B cell (primary cell): Measurements from ENCODE around the gene GTF2I. TPM values are rescaled to one million over a fixed set of nuclear protein-coding genes. Genes with fewer than 3 reads are reported as not detected.
"Not testable (repeated sequence)": the region's sequence is repeated elsewhere in the genome, so short reads cannot be mapped to it uniquely, and the experiment has no call there.

Source experiments
- ATAC-seq: fragments of 200-7000 bp; cut with Tn5 transposase; one replicate; pipeline ENCODE4 v1.10.0; 2021; ENCODE audit warnings: low read depth, mild to moderate bottlenecking, moderate number of reproducible peaks, moderate library complexity
- CTCF ChIA-PET: fragments of 350-600 bp; sonication (Branson Sonifier 250); formaldehyde crosslinking; loops from one replicate; lab custom pipeline; 2021; ENCODE audit warnings: antibody characterized with exemption, inconsistent platforms; lab: Charles Lee
- POLR2A ChIA-PET: fragments of 350-600 bp; sonication (Branson Sonifier 250); formaldehyde crosslinking; loops from one replicate; lab custom pipeline; 2021; ENCODE audit warnings: antibody characterized with exemption; lab: Charles Lee
- DNase-seq: peaks from one replicate; pipeline ENCODE4 v3.0.0; 2013
- H2AFZ ChIP-seq: 2 replicates; pipeline ENCODE4 v1.6.1; 2012; ENCODE audit warnings: mild to moderate bottlenecking, low read depth, low read length; ENCODE audit not compliant: insufficient read depth, poor library complexity, severe bottlenecking
- H3K27ac ChIP-seq, 2 donors: 1 replicate in 1 of 2; 2 replicates in 1 of 2; pipeline ENCODE4 v1.5.1; 2012 to 2013; ENCODE audit warnings: low read length in 2 of 2, mild to moderate bottlenecking in 2 of 2, moderate library complexity in 1 of 2
- H3K27me3 ChIP-seq, 4 experiments: fragments of 200-600 bp in 1 of 4; sonication (generic) in 1 of 4; replicated peaks in 1 of 4; 1 replicate in 2 of 4; 2 replicates in 2 of 4; pipeline versions ENCODE4 v1.6.1 to v1.7.0; 2013 to 2016; ENCODE audit warnings: low read length in 3 of 4, mild to moderate bottlenecking in 2 of 4, mixed read lengths in 1 of 4, moderate library complexity in 1 of 4; ENCODE audit not compliant: insufficient read depth in 4 of 4, control insufficient read depth in 3 of 4; ENCODE audit errors: control extremely low read depth in 1 of 4
- H3K36me3 ChIP-seq, 2 experiments: replicated peaks in 1 of 2; 1 replicate in 1 of 2; 2 replicates in 1 of 2; pipeline versions ENCODE4 v1.6.1 to v1.7.1; 2013; ENCODE audit warnings: low read length in 1 of 2; ENCODE audit not compliant: insufficient read depth in 2 of 2, control insufficient read depth in 1 of 2; ENCODE audit errors: control extremely low read depth in 1 of 2, extremely low read depth in 1 of 2
- H3K4me1 ChIP-seq, 2 donors: fragments of 200-600 bp in 1 of 2; sonication (generic) in 1 of 2; 1 replicate in 1 of 2; 2 replicates in 1 of 2; pipeline versions ENCODE4 v1.5.1 to v1.6.1; 2013 to 2017; ENCODE audit warnings: low read length in 2 of 2; ENCODE audit not compliant: control insufficient read depth in 2 of 2, insufficient read depth in 2 of 2
- H3K4me2 ChIP-seq: replicated peaks from 2 replicates; pipeline ENCODE3; 2012; ENCODE audit warnings: mild to moderate bottlenecking, low read depth, low read length; ENCODE audit not compliant: poor library complexity, severe bottlenecking
- H3K4me3 ChIP-seq, 5 experiments: fragments of 200-600 bp in 1 of 5; sonication (generic) in 1 of 5; 1 replicate in 3 of 5; 2 replicates in 2 of 5; pipeline versions ENCODE4 v1.5.1 to v1.7.0; 2011 to 2016; ENCODE audit warnings: low read length in 4 of 5, mild to moderate bottlenecking in 4 of 5, low read depth in 2 of 5, control low read depth in 1 of 5, moderate library complexity in 1 of 5; ENCODE audit not compliant: insufficient read depth in 1 of 5; ENCODE audit errors: control extremely low read depth in 1 of 5, extremely low read depth in 1 of 5
- H3K79me2 ChIP-seq: fragments of 200-600 bp; sonication (generic); one replicate; pipeline ENCODE4 v1.6.0; 2016; ENCODE audit warnings: low read length; ENCODE audit not compliant: control insufficient read depth, insufficient read depth
- H3K9ac ChIP-seq: fragments of 200-600 bp; sonication (generic); 2 replicates; pipeline ENCODE4 v1.6.1; 2017; ENCODE audit warnings: mild to moderate bottlenecking, low read length, moderate library complexity
- H3K9me3 ChIP-seq, 3 donors: one replicate each; pipeline versions ENCODE4 v1.6.1 to v1.7.1; 2013; ENCODE audit warnings: low read length in 2 of 3; ENCODE audit not compliant: control insufficient read depth in 2 of 3, insufficient read depth in 1 of 3; ENCODE audit errors: control extremely low read depth in 1 of 3
- H4K20me1 ChIP-seq: 2 replicates; pipeline ENCODE4 v1.6.0; 2012; ENCODE audit warnings: mild to moderate bottlenecking, low read length; ENCODE audit not compliant: insufficient read depth, control insufficient read depth, poor library complexity, severe bottlenecking
- H3K27ac Mint-ChIP-seq: one replicate; pipeline ENCODE4 v1.8.0; 2021; ENCODE audit warnings: mixed read lengths
- H3K27me3 Mint-ChIP-seq: one replicate; pipeline ENCODE4 v1.8.0; 2021; ENCODE audit warnings: mixed read lengths
- H3K4me1 Mint-ChIP-seq: one replicate; pipeline ENCODE4 v1.8.0; 2021; ENCODE audit warnings: mixed read lengths
- H3K4me3 Mint-ChIP-seq: one replicate; pipeline ENCODE4 v1.8.0; 2021; ENCODE audit warnings: mixed read lengths
- H3K9me3 Mint-ChIP-seq: one replicate; pipeline ENCODE4 v1.8.0; 2022; ENCODE audit warnings: mixed read lengths; ENCODE audit not compliant: insufficient read depth
- EZH2 ChIP-seq: IDR thresholded peaks from 2 replicates; pipeline ENCODE4 v1.6.1; 2012; ENCODE audit warnings: borderline replicate concordance, low read depth, mild to moderate bottlenecking, moderate library complexity, low read length; ENCODE audit not compliant: insufficient read depth, poor library complexity, severe bottlenecking
- WGBS: methylation state at CpG from one replicate; pipeline ENCODE4 v1.1.5; 2013; ENCODE audit warnings: missing lambda C conversion rate; ENCODE audit not compliant: insufficient coverage; 5-methylcytosine and 5-hydroxymethylcytosine counted together
- intact Hi-C: fragments of 100-400 bp; cut with micrococcal nuclease; formaldehyde crosslinking; loops from one replicate; pipeline ENCODE4 v1.10.0; 2022
- polyA plus RNA-seq: library from polyadenylated mRNA; depleted of rRNA; stranded (reverse); fragments of >200 nt; gene quantifications from 2 replicates; pipeline ENCODE4 v1.2.3, GENCODE V29; 2012
- total RNA-seq, 2 donors: library from RNA; stranded (reverse); fragments of 120-200 nt in 1 of 2; gene quantifications; 1 replicate in 1 of 2; 2 replicates in 1 of 2; pipeline versions ENCODE4 v1.2.3 to v1.2.4, GENCODE V29; 2013 to 2022
- TF ChIP-seq, protein P1 (sequence below): fragments of 200-600 bp; IDR thresholded peaks from one replicate; pipeline ENCODE4 v1.8.0; 2022; ENCODE audit warnings: antibody characterized with exemption, mild to moderate bottlenecking

The GTF2I gene
- total and polyA plus RNA-seq, 2 donors (not counting 1 experiment from before 2014, with no cell fraction given), result 140 to 271 TPM

GRCh38 chr7:74726309-74727101 lies 69.0 kb downstream of the GTF2I start:
- Mint-ChIP-seq H3K27me3 (no peaks in the 10 kb centered on the region), H3K4me1 (no peaks in the 10 kb centered on the region), H3K9me3 (no peaks in the 10 kb centered on the region), H3K4me3 (no peak overlapping the region), H3K27ac (no peak overlapping the region)
- CTCF ChIA-PET, result no interaction called here
- no peak for TF ChIP-seq EZH2
- TF ChIP-seq, protein P1, sequence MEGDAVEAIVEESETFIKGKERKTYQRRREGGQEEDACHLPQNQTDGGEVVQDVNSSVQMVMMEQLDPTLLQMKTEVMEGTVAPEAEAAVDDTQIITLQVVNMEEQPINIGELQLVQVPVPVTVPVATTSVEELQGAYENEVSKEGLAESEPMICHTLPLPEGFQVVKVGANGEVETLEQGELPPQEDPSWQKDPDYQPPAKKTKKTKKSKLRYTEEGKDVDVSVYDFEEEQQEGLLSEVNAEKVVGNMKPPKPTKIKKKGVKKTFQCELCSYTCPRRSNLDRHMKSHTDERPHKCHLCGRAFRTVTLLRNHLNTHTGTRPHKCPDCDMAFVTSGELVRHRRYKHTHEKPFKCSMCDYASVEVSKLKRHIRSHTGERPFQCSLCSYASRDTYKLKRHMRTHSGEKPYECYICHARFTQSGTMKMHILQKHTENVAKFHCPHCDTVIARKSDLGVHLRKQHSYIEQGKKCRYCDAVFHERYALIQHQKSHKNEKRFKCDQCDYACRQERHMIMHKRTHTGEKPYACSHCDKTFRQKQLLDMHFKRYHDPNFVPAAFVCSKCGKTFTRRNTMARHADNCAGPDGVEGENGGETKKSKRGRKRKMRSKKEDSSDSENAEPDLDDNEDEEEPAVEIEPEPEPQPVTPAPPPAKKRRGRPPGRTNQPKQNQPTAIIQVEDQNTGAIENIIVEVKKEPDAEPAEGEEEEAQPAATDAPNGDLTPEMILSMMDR, result no peak
- intact Hi-C loops, result no loop called here
- POLR2A ChIA-PET, result no interaction called here
- Histone ChIP-seq H3K36me3 (peaks cover 3 to 36% of the 10 kb centered on the region in 2 experiments), H3K27ac (no peak overlapping the region), H2AFZ (no peak overlapping the region), H3K4me1 (no peaks in the 10 kb centered on the region), H3K79me2 (peaks cover 12% of the 10 kb centered on the region), H3K27me3 (no peaks in the 10 kb centered on the region), H3K9ac (no peak overlapping the region), H3K4me3 (no peak overlapping the region), H4K20me1 (no peaks in the 10 kb centered on the region), H3K9me3 (no peaks in the 10 kb centered on the region), H3K4me2 (no peak overlapping the region)
- WGBS, result 100% methylated on average over 4 of the region's 8 CpGs
- ATAC-seq, result no peak
- no peak for DNase-seq

DNA sequence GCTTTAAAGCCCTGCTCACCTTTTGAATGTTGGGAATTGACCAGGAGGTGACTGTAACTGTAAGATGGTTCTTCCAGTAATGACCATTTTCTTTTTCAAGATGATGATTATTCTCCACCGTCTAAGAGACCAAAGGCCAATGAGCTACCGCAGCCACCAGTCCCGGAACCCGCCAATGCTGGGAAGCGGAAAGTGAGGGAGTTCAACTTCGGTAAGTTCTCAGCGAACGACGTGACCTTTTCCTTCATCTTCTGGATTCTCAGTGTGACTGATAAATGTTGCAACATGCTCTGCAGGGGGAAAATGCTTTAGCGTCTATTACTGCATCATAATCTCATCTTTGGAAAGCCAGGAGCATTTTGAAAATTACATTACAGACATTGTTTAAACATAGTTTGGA lies 71.2 kb downstream of the GTF2I start:
- H3K36me3 ChIP-seq, result peaks cover 3 to 22% of the 10 kb centered on the region in 2 experiments
- H3K4me1 Mint-ChIP-seq, H3K9ac ChIP-seq, H4K20me1 ChIP-seq, H3K27ac ChIP-seq, DNase-seq, H3K79me2 ChIP-seq, H3K27me3 ChIP-seq, ATAC-seq, CTCF ChIA-PET, POLR2A ChIA-PET, H3K27ac Mint-ChIP-seq, H3K9me3 Mint-ChIP-seq, H2AFZ ChIP-seq, H3K9me3 ChIP-seq, intact Hi-C loops, H3K4me1 ChIP-seq, H3K27me3 Mint-ChIP-seq, H3K4me2 ChIP-seq, H3K4me3 ChIP-seq, H3K4me3 Mint-ChIP-seq: not testable (repeated sequence)
- WGBS, result no CpG with 5 or more reads among the region's 10 CpGs

DNA sequence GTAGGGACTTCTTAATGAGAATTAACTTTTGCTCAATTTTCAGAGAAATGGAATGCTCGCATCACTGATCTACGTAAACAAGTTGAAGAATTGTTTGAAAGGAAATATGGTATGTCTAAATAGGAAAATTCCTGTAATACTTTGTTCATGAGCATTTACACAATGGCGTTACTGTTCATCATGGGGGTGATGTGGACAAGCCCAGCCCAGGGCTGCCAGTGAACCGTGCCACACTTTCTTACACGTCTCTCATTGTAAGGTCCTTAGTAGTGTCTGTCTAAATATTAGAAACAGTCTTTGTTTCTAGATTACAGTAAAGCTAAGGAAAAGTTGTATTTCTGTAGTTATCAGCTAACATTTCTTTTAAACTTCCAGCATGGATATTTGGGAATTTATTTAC lies 72.7 kb downstream of the GTF2I start:
- H3K27me3 Mint-ChIP-seq, H3K27ac ChIP-seq, H3K4me3 ChIP-seq, DNase-seq, H3K9me3 Mint-ChIP-seq, H4K20me1 ChIP-seq, H3K4me1 ChIP-seq, H3K4me2 ChIP-seq, H3K4me3 Mint-ChIP-seq, CTCF ChIA-PET, H2AFZ ChIP-seq, ATAC-seq, H3K4me1 Mint-ChIP-seq, H3K27ac Mint-ChIP-seq, H3K9ac ChIP-seq, intact Hi-C loops, H3K27me3 ChIP-seq, H3K79me2 ChIP-seq, H3K9me3 ChIP-seq: not testable (repeated sequence)
- POLR2A ChIA-PET, result interaction anchor here (0.7 kb wide), 2 partner anchors 281 to 314 kb away, joined by 3 to 7 read pairs; no protein-coding TSS in a partner anchor
- no CpG with 5 or more reads among the region's 5 CpGs for WGBS
- H3K36me3 ChIP-seq, result peaks cover 3 to 17% of the 10 kb centered on the region in 2 experiments
